ENCODE data around the gene UPF1.
"Not testable (repeated sequence)": the region's sequence is repeated elsewhere in the genome, so short reads cannot be mapped to it uniquely, and the experiment has no call there.

The UPF1 gene

GRCh38 chr19:18908917-18909619, 77.3 kb downstream of the UPF1 start:
- Histone ChIP-seq H3K27me3 (ENCODE audit: control insufficient read depth in 1 of 2, insufficient read depth in 2 of 2, low read length in 2 of 2) (no peaks in the 10 kb centered on the region), H3K4me3 (ENCODE audit: low read depth in 1 of 2, low read length in 2 of 2) (no peak overlapping the region), H3K27ac (ENCODE audit: low read depth, low read length) (no peak overlapping the region), H3K9me3 (ENCODE audit: low read length) (no peaks in the 10 kb centered on the region), H3K9ac (ENCODE audit: low read length) (no peak overlapping the region), H3K4me1 (ENCODE audit: insufficient read depth, low read length) (no peaks in the 10 kb centered on the region), H3K36me3 (ENCODE audit: insufficient read depth, low read length) (peaks cover 18% of the 10 kb centered on the region)

- H3K36me3 ChIP-seq (ENCODE audit: insufficient read depth, low read length) = peaks cover 13% of the 10 kb centered on the region
- H3K27me3 ChIP-seq (ENCODE audit: control insufficient read depth in 1 of 2, insufficient read depth in 2 of 2, low read length in 2 of 2) = no peaks in the 10 kb centered on the region
- no peaks in the 10 kb centered on the region for H3K9me3 ChIP-seq (ENCODE audit: low read length)
- no peak overlapping the region for H3K27ac ChIP-seq (ENCODE audit: low read depth, low read length)
- H3K4me3 ChIP-seq (ENCODE audit: low read depth in 1 of 2, low read length in 2 of 2) = no peak overlapping the region
- no peak overlapping the region for H3K9ac ChIP-seq (ENCODE audit: low read length)
- no peaks in the 10 kb centered on the region for H3K4me1 ChIP-seq (ENCODE audit: insufficient read depth, low read length)
Observed at GRCh38 chr19:18910010-18910409, 78.3 kb downstream of the UPF1 start.

- Histone ChIP-seq H3K9me3 (ENCODE audit: low read length) (no peaks in the 10 kb centered on the region), H3K27me3 (ENCODE audit: control insufficient read depth in 1 of 2, insufficient read depth in 2 of 2, low read length in 2 of 2) (no peaks in the 10 kb centered on the region), H3K4me1 (ENCODE audit: insufficient read depth, low read length) (no peaks in the 10 kb centered on the region), H3K36me3 (ENCODE audit: insufficient read depth, low read length) (peaks cover 15% of the 10 kb centered on the region), H3K27ac (ENCODE audit: low read depth, low read length) (no peak overlapping the region), H3K9ac (ENCODE audit: low read length) (no peak overlapping the region), H3K4me3 (ENCODE audit: low read depth in 1 of 2, low read length in 2 of 2) (no peak overlapping the region)
Observed at GRCh38 chr19:18910801-18911436, 79.2 kb downstream of the UPF1 start.

- Histone ChIP-seq H3K4me1 (ENCODE audit: insufficient read depth, low read length) (peaks cover 3% of the 10 kb centered on the region), H3K36me3 (ENCODE audit: insufficient read depth, low read length) (peaks cover 5% of the 10 kb centered on the region), H3K9me3 (ENCODE audit: low read length) (no peaks in the 10 kb centered on the region), H3K27me3 (ENCODE audit: control insufficient read depth in 1 of 2, insufficient read depth in 2 of 2, low read length in 2 of 2) (no peaks in the 10 kb centered on the region), H3K4me3 (ENCODE audit: low read depth in 1 of 2, low read length in 2 of 2) (no peak overlapping the region), H3K9ac (ENCODE audit: low read length) (no peak overlapping the region), H3K27ac (ENCODE audit: low read depth, low read length) (no peak overlapping the region)
Observed at GRCh38 chr19:18912933-18913332, 81.2 kb downstream of the UPF1 start.

- Histone ChIP-seq H3K27ac (ENCODE audit: low read depth, low read length) (no peak overlapping the region), H3K9ac (ENCODE audit: low read length) (no peak overlapping the region)
Observed at GRCh38 chr19:18913466-18913865, 81.7 kb downstream of the UPF1 start.

GRCh38 chr19:18915639-18916038, 83.9 kb downstream of the UPF1 start:
- H3K9ac ChIP-seq (ENCODE audit: low read length) = no peak overlapping the region
- no peak overlapping the region for H3K27ac ChIP-seq (ENCODE audit: low read depth, low read length)
- H3K36me3 ChIP-seq (ENCODE audit: insufficient read depth, low read length) = peaks cover 5% of the 10 kb centered on the region
- peaks cover 18% of the 10 kb centered on the region for H3K4me1 ChIP-seq (ENCODE audit: insufficient read depth, low read length)
- no peaks in the 10 kb centered on the region for H3K9me3 ChIP-seq (ENCODE audit: low read length)
- H3K27me3 ChIP-seq (ENCODE audit: control insufficient read depth in 1 of 2, insufficient read depth in 2 of 2, low read length in 2 of 2) = no peaks in the 10 kb centered on the region
- H3K4me3 ChIP-seq (ENCODE audit: low read depth in 1 of 2, low read length in 2 of 2) = no peak overlapping the region

More at GRCh38 chr19:18913466-18913865, 81.7 kb downstream of the UPF1 start:
- no peak overlapping the region for H3K4me3 ChIP-seq (ENCODE audit: low read depth in 1 of 2, low read length in 2 of 2)
- H3K4me1 ChIP-seq (ENCODE audit: insufficient read depth, low read length) = peaks cover 8% of the 10 kb centered on the region
- no peaks in the 10 kb centered on the region for H3K27me3 ChIP-seq (ENCODE audit: control insufficient read depth in 1 of 2, insufficient read depth in 2 of 2, low read length in 2 of 2)
- peaks cover 5% of the 10 kb centered on the region for H3K36me3 ChIP-seq (ENCODE audit: insufficient read depth, low read length)
- H3K9me3 ChIP-seq (ENCODE audit: low read length) = no peaks in the 10 kb centered on the region

- Histone ChIP-seq H3K4me1 (ENCODE audit: insufficient read depth, low read length) (peaks cover 26% of the 10 kb centered on the region), H3K36me3 (ENCODE audit: insufficient read depth, low read length) (peaks cover 15% of the 10 kb centered on the region), H3K4me3 (ENCODE audit: low read depth in 1 of 2, low read length in 2 of 2) (peak overlapping the region in 1 of 2 donors; percentile 88)
- H3K27me3 ChIP-seq (ENCODE audit: control insufficient read depth in 1 of 2, insufficient read depth in 2 of 2, low read length in 2 of 2); H3K9me3 ChIP-seq (ENCODE audit: low read length); H3K27ac ChIP-seq (ENCODE audit: low read depth, low read length); H3K9ac ChIP-seq (ENCODE audit: low read length): not testable (repeated sequence)
Observed at GRCh38 chr19:18917593-18917992, 85.8 kb downstream of the UPF1 start.

Measured in muscle layer of colon (tissue), 2 donors.